GM10266 (cell line): Measurements from ENCODE around the gene HK1.
"Not testable (repeated sequence)": the region's sequence is repeated elsewhere in the genome, so short reads cannot be mapped to it uniquely, and the experiment has no call there.

ENCODE experiments used
- DNase-seq: peaks from one replicate; pipeline ENCODE4 v3.0.0; 2012; ENCODE audit errors: extremely low spot score
- TF ChIP-seq, protein P1 (sequence below): IDR thresholded peaks from 2 replicates; pipeline ENCODE4 v1.5.1; 2012; ENCODE audit warnings: mild to moderate bottlenecking, low read depth; ENCODE audit not compliant: control insufficient read depth, insufficient read depth; ENCODE audit errors: missing control alignments

HK1 gene

DNA sequence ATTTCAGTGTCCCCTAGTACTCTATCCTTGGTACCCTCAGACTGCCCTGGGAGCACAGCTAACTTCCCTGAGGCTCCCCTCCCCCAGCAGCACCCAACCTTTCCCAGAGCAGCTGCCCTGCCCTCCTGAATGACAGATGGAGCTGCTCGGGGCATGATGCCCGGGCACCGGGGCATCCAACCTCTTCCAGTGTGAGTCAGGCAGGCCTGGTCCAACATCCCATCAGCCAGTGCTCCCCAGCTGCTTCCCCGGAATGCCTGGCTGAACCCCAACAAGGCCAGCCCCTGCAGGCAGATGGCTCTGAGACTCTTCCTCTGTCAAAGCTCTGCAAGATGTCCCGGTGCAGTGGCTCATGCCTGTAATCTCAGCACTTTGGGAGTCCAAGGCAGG, 161.0 kb downstream of the HK1 start:
- TF ChIP-seq, protein P1, sequence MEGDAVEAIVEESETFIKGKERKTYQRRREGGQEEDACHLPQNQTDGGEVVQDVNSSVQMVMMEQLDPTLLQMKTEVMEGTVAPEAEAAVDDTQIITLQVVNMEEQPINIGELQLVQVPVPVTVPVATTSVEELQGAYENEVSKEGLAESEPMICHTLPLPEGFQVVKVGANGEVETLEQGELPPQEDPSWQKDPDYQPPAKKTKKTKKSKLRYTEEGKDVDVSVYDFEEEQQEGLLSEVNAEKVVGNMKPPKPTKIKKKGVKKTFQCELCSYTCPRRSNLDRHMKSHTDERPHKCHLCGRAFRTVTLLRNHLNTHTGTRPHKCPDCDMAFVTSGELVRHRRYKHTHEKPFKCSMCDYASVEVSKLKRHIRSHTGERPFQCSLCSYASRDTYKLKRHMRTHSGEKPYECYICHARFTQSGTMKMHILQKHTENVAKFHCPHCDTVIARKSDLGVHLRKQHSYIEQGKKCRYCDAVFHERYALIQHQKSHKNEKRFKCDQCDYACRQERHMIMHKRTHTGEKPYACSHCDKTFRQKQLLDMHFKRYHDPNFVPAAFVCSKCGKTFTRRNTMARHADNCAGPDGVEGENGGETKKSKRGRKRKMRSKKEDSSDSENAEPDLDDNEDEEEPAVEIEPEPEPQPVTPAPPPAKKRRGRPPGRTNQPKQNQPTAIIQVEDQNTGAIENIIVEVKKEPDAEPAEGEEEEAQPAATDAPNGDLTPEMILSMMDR = no peak
- no peak for DNase-seq

DNA sequence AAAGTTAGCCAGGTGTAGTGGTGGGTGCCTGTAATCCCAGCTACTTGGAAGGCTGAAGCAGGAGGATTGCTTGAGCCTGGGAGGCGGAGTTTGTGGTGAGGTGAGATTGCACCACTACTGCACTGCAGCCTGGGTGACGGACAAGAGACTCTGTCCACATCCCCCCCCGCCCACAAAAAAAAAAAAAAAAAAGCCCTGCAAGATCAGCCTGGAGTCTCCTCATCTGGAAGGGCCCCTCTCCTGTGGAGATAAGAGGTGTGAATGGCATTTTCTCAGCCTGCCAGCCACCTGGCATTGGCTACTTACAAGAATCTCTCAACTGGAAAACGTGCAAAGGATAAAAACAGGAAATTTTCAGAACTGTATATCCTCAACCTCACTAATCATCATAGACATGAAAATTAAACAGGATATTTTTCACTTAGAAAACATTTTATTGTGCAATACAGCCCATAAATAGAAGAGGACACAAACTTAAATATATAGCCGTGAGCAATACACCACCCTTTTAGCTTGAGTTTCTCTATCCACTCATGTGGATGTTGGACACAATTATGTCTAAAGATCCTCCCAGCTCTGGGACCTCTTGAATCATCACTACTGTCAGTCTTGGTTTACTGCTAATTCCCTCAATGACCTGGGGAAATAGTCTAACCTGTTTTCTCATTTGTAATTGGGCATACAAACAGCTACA, 161.7 kb downstream of the HK1 start:
- DNase-seq = no peak

DNA sequence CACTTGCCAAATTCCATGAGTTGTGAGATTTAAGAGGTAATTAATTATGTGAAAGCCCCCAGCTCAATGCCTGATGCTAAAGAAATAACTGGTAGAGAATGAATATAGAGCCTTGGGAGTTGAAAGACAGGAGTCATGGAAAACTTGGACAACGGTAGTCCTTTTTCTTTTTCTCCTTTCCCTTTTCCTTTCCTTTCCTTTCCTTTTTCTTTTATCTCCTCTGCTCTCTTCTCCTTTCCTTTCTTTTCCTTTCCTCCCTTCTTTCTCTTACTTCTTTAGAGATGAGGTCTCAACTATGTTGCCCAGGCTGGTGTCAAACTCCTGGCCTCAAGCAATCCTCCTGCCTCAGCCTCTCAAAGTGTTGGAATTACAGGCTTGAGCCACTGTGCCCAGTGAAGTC, 165.1 kb downstream of the HK1 start:
- TF ChIP-seq, protein P1 = no peak
- no peak for DNase-seq

More for the DNA sequence above, 161.7 kb downstream of the HK1 start:
- TF ChIP-seq, protein P1 = no peak

DNA sequence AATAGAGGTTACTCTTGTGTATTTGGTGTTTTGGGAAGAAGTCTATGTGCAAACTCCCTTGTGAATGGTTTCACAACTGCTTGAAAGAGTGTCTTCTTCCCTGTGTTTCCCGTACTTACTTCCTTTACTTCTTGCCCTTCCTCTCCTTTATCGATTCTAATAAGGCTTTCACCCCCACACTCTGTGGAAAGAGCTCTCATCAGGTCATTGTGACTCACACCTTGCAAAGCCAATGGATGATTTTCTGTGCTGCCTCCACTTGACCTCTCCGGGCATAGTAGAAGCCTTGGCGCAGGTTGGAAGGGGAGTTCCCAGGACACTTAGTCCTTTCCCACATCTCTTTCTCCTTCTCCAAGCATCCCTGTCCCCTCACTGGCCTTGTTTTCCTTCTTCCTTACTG, 166.7 kb downstream of the HK1 start:
- TF ChIP-seq, protein P1 = no peak
- no peak for DNase-seq

DNA sequence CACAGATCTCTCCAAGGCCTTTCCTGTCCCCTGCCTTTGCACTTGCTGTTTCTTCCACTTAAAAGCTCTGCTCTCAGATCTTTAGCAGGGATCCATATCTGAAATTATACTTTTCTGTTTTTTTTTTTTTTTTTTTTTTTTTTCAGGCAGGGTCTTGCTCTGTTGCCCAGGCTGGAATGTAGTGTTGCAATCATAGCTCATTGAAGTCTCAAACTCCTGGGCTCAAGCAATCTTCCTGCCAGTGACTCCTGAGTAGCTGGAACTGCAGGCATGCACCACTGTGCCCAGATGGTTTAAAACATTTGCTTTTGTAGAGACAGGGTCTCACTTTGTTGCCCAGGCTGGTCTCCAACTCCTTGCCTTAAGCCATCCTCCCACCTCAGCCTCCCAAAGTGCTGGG, 167.9 kb downstream of the HK1 start:
- TF ChIP-seq, protein P1 = no peak
- DNase-seq = no peak

DNA sequence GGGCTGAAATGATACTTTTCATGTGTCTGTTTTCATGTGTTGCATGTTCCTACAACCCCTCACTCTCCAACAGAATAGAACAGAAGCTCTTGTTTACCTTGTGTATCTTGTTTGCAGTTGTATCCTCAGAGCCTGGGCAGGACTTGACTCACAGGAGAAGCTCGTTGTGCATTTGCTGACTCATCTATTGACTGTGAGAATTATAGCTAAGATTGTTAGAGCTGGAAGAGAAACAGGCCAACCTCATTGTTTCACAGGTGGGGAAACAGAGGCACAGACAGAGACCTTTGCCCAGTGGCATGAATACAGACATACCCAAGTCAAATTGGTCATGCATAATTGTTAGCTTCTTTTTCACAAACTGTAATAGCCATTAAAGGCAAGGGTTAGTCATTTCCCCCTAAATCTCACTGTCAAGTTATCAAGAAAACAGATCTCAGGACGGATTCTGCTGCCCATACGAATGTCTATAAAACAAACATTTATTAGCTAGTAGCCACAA, 168.4 kb downstream of the HK1 start:
- no peak for DNase-seq
- TF ChIP-seq, protein P1 = no peak

DNA sequence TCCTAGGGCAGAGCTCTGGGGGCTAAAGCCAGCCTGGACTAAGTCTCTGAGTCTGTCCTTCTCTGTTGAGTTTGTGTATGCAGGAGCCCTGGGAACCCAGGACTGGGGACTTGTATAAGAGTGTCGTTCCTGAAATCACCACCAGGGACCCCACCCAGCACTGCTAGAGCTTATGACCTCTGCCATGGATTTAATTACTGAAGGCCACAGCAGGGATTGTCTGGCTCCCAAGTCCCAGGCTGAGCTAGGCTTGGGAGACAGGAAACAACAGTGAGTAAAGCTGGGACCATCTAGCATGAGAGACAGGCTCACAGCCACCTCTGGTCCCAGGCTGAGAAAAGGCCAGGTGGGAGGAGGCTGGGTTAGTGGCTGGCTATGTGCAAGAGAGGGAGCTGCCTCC, 171.5 kb downstream of the HK1 start:
- TF ChIP-seq, protein P1 = peak; percentile 25
- peak; percentile 61 for DNase-seq

DNA sequence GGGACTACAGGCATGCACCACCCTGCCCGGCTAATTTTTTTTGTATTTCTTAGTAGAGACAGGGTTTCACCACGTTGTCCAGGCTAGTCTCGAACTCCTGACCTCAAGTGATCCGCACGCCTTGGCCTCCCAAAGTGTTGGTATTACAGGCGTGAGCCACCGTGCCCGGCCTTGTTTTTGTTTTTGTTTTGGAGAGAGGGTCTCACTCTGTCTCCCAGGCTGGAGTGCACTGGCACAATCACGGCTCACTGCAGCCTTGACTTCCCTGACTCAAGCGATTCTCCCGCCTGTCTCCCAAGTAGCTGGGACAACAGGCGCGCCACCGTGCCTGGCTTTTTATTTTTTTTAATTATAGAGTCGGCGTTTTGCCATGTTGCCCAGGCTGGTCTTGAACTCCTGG, 172.1 kb downstream of the HK1 start:
- not testable (repeated sequence) for DNase-seq
